ENCODE results near the gene TFAP2B. TPM values are rescaled to one million over a fixed set of nuclear protein-coding genes. Genes with fewer than 3 reads are reported as not detected.

Gene TFAP2B
- total RNA-seq, 1 experiment from 2014 or later, result not detected

GRCh38 chr6:50846144-50846851 lies 27.6 kb downstream of the TFAP2B start:
- Histone ChIP-seq H3K4me3 (ENCODE audit: low read length) (no peak overlapping the region), H3K79me2 (ENCODE audit: low read length) (no peaks in the 10 kb centered on the region), H3K27ac (ENCODE audit: low read length) (no peak overlapping the region), H3K9ac (ENCODE audit: low read length) (no peak overlapping the region), H3K4me1 (ENCODE audit: low read length) (no peaks in the 10 kb centered on the region), H3K27me3 (ENCODE audit: low read length) (no peaks in the 10 kb centered on the region), H4K20me1 (ENCODE audit: insufficient read depth, low read depth, low read length) (no peaks in the 10 kb centered on the region), H3K9me2 (replicated peaks; ENCODE audit: insufficient read depth, low read length) (no peaks in the 10 kb centered on the region), H3K4me2 (ENCODE audit: low read depth, low read length, poor library complexity, severe bottlenecking) (no peak overlapping the region), H3K36me3 (ENCODE audit: insufficient read depth, low read length) (no peaks in the 10 kb centered on the region), H3K9me3 (ENCODE audit: low read length) (peaks cover 7% of the 10 kb centered on the region; the same call in 1 of the 2 replicates), H2AFZ (ENCODE audit: low read length) (no peak overlapping the region)
- no peak for DNase-seq

GRCh38 chr6:50846852-50847155 lies 28.1 kb downstream of the TFAP2B start:
- H3K9ac ChIP-seq (ENCODE audit: low read length), result no peak overlapping the region
- H3K4me2 ChIP-seq (ENCODE audit: low read depth, low read length, poor library complexity, severe bottlenecking), result no peak overlapping the region
- no peaks in the 10 kb centered on the region for H4K20me1 ChIP-seq (ENCODE audit: insufficient read depth, low read depth, low read length)
- peaks cover 7% of the 10 kb centered on the region; the same call in 1 of the 2 replicates for H3K9me3 ChIP-seq (ENCODE audit: low read length)
- no peak for DNase-seq
- no peaks in the 10 kb centered on the region for H3K9me2 ChIP-seq (replicated peaks; ENCODE audit: insufficient read depth, low read length)
- no peak overlapping the region for H2AFZ ChIP-seq (ENCODE audit: low read length)
- H3K79me2 ChIP-seq (ENCODE audit: low read length), result no peaks in the 10 kb centered on the region
- no peaks in the 10 kb centered on the region for H3K27me3 ChIP-seq (ENCODE audit: low read length)
- no peaks in the 10 kb centered on the region for H3K4me1 ChIP-seq (ENCODE audit: low read length)
- no peaks in the 10 kb centered on the region for H3K36me3 ChIP-seq (ENCODE audit: insufficient read depth, low read length)
- H3K27ac ChIP-seq (ENCODE audit: low read length), result no peak overlapping the region
- no peak overlapping the region for H3K4me3 ChIP-seq (ENCODE audit: low read length)

- no peaks in the 10 kb centered on the region for H3K36me3 ChIP-seq (ENCODE audit: insufficient read depth, low read length)
- H3K4me3 ChIP-seq (ENCODE audit: low read length), result no peak overlapping the region
- no peak overlapping the region for H3K4me2 ChIP-seq (ENCODE audit: low read depth, low read length, poor library complexity, severe bottlenecking)
- H3K9ac ChIP-seq (ENCODE audit: low read length), result no peak overlapping the region
- H3K27me3 ChIP-seq (ENCODE audit: low read length), result no peaks in the 10 kb centered on the region
- no peaks in the 10 kb centered on the region for H3K79me2 ChIP-seq (ENCODE audit: low read length)
- H3K4me1 ChIP-seq (ENCODE audit: low read length), result no peaks in the 10 kb centered on the region
- DNase-seq, result no peak
- H3K27ac ChIP-seq (ENCODE audit: low read length), result no peak overlapping the region
- peaks cover 7% of the 10 kb centered on the region; the same call in 1 of the 2 replicates for H3K9me3 ChIP-seq (ENCODE audit: low read length)
- no peaks in the 10 kb centered on the region for H3K9me2 ChIP-seq (replicated peaks; ENCODE audit: insufficient read depth, low read length)
- no peak overlapping the region for H2AFZ ChIP-seq (ENCODE audit: low read length)
- H4K20me1 ChIP-seq (ENCODE audit: insufficient read depth, low read depth, low read length), result no peaks in the 10 kb centered on the region
Measured at GRCh38 chr6:50847890-50848594, 29.4 kb downstream of the TFAP2B start.

GRCh38 chr6:50848989-50849795 lies 30.5 kb downstream of the TFAP2B start:
- H4K20me1 ChIP-seq (ENCODE audit: insufficient read depth, low read depth, low read length), result no peaks in the 10 kb centered on the region
- no peak overlapping the region for H3K4me3 ChIP-seq (ENCODE audit: low read length)
- no peak for DNase-seq
- no peaks in the 10 kb centered on the region for H3K36me3 ChIP-seq (ENCODE audit: insufficient read depth, low read length)
- no peaks in the 10 kb centered on the region for H3K27me3 ChIP-seq (ENCODE audit: low read length)
- H3K4me2 ChIP-seq (ENCODE audit: low read depth, low read length, poor library complexity, severe bottlenecking), result no peak overlapping the region
- H3K9me3 ChIP-seq (ENCODE audit: low read length), result peaks cover 7% of the 10 kb centered on the region; the same call in 1 of the 2 replicates
- no peaks in the 10 kb centered on the region for H3K79me2 ChIP-seq (ENCODE audit: low read length)
- no peak overlapping the region for H3K9ac ChIP-seq (ENCODE audit: low read length)
- no peaks in the 10 kb centered on the region for H3K4me1 ChIP-seq (ENCODE audit: low read length)
- no peak overlapping the region for H3K27ac ChIP-seq (ENCODE audit: low read length)
- H2AFZ ChIP-seq (ENCODE audit: low read length), result no peak overlapping the region
- no peaks in the 10 kb centered on the region for H3K9me2 ChIP-seq (replicated peaks; ENCODE audit: insufficient read depth, low read length)

- no peak overlapping the region for H2AFZ ChIP-seq (ENCODE audit: low read length)
- no peak overlapping the region for H3K4me3 ChIP-seq (ENCODE audit: low read length)
- no peaks in the 10 kb centered on the region for H4K20me1 ChIP-seq (ENCODE audit: insufficient read depth, low read depth, low read length)
- H3K9ac ChIP-seq (ENCODE audit: low read length), result no peak overlapping the region
- H3K27me3 ChIP-seq (ENCODE audit: low read length), result no peaks in the 10 kb centered on the region
- H3K4me1 ChIP-seq (ENCODE audit: low read length), result no peaks in the 10 kb centered on the region
- no peaks in the 10 kb centered on the region for H3K9me2 ChIP-seq (replicated peaks; ENCODE audit: insufficient read depth, low read length)
- peaks cover 7% of the 10 kb centered on the region; the same call in 1 of the 2 replicates for H3K9me3 ChIP-seq (ENCODE audit: low read length)
- H3K4me2 ChIP-seq (ENCODE audit: low read depth, low read length, poor library complexity, severe bottlenecking), result no peak overlapping the region
- DNase-seq, result no peak
- no peaks in the 10 kb centered on the region for H3K79me2 ChIP-seq (ENCODE audit: low read length)
- no peaks in the 10 kb centered on the region for H3K36me3 ChIP-seq (ENCODE audit: insufficient read depth, low read length)
- H3K27ac ChIP-seq (ENCODE audit: low read length), result no peak overlapping the region
Measured at GRCh38 chr6:50849796-50850180, 31.1 kb downstream of the TFAP2B start.

- Histone ChIP-seq H3K9ac (ENCODE audit: low read length) (no peak overlapping the region), H3K4me2 (ENCODE audit: low read depth, low read length, poor library complexity, severe bottlenecking) (no peak overlapping the region), H3K36me3 (ENCODE audit: insufficient read depth, low read length) (no peaks in the 10 kb centered on the region), H3K27ac (ENCODE audit: low read length) (no peak overlapping the region), H3K4me3 (ENCODE audit: low read length) (no peak overlapping the region), H3K27me3 (ENCODE audit: low read length) (no peaks in the 10 kb centered on the region), H3K79me2 (ENCODE audit: low read length) (no peaks in the 10 kb centered on the region), H3K4me1 (ENCODE audit: low read length) (no peaks in the 10 kb centered on the region), H4K20me1 (ENCODE audit: insufficient read depth, low read depth, low read length) (no peaks in the 10 kb centered on the region), H3K9me2 (replicated peaks; ENCODE audit: insufficient read depth, low read length) (no peaks in the 10 kb centered on the region), H3K9me3 (ENCODE audit: low read length) (peaks cover 7% of the 10 kb centered on the region; the same call in 1 of the 2 replicates), H2AFZ (ENCODE audit: low read length) (no peak overlapping the region)
- no peak for DNase-seq
Measured at GRCh38 chr6:50850223-50851048, 31.8 kb downstream of the TFAP2B start.

DNA sequence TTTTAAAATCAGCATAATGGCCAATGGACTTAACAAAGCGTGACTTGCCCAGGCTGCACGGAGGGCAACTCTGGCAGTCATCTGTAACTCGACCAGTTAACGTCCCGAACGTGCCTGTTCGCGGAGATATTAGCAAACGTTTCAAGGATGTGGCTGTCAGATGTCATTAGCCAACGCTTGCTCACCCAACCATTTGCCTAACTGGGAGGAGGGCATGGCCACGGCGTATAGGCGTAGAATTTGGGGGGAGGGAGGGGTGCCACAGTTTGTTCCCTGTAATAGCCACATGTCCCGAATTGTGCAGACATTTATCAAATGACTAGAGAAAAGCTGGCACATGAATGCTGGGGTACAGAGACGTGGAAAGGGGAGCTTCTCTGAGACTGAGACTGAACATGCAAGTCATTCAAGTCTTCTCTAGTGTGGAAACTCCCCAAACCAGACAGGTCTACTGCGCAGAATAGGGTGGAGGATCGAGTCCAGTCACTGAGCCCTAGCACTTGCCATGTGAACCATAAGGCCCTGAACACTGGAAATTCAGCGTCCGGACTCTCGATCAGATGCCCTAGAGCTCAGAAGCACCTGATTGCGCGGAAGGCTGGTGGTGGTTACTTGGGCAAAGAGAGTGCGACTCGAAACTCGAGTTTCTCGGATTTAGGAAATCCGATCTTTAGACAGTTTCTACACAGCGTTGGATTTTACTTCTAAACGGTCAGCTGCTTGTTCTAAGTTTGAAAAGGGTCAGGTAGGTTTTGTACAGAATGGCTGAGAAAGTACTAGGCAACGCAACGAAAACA lies 32.6 kb downstream of the TFAP2B start:
- Histone ChIP-seq H3K9me3 (ENCODE audit: low read length) (peaks cover 7% of the 10 kb centered on the region; the same call in 1 of the 2 replicates), H3K4me3 (ENCODE audit: low read length) (no peak overlapping the region)

More for the DNA sequence above, 32.6 kb downstream of the TFAP2B start:
- no peak for DNase-seq
- Histone ChIP-seq H2AFZ (ENCODE audit: low read length) (no peak overlapping the region), H3K27ac (ENCODE audit: low read length) (no peak overlapping the region), H3K4me2 (ENCODE audit: low read depth, low read length, poor library complexity, severe bottlenecking) (no peak overlapping the region), H3K9ac (ENCODE audit: low read length) (no peak overlapping the region), H3K27me3 (ENCODE audit: low read length) (no peaks in the 10 kb centered on the region), H3K9me2 (replicated peaks; ENCODE audit: insufficient read depth, low read length) (no peaks in the 10 kb centered on the region), H4K20me1 (ENCODE audit: insufficient read depth, low read depth, low read length) (no peaks in the 10 kb centered on the region), H3K36me3 (ENCODE audit: insufficient read depth, low read length) (no peaks in the 10 kb centered on the region), H3K4me1 (ENCODE audit: low read length) (no peaks in the 10 kb centered on the region), H3K79me2 (ENCODE audit: low read length) (no peaks in the 10 kb centered on the region)
